GM12872 (cell line): ENCODE data around the gene RHEX.

Experiments used
- CTCF ChIP-seq: IDR thresholded peaks from 3 replicates; pipeline ENCODE4 v1.5.1; 2011; ENCODE audit warnings: low read depth, mild to moderate bottlenecking, low read length, moderate library complexity; ENCODE audit not compliant: insufficient read depth

Gene RHEX

GRCh38 chr1:206142770-206143169, 89.8 kb downstream of the RHEX start:
- TF ChIP-seq CTCF = no peak

GRCh38 chr1:206143537-206144172, 90.7 kb downstream of the RHEX start:
- TF ChIP-seq CTCF = no peak

- TF ChIP-seq CTCF = no peak
Observed at GRCh38 chr1:206144605-206145004, 91.6 kb downstream of the RHEX start.

GRCh38 chr1:206145771-206146290, 92.9 kb downstream of the RHEX start:
- TF ChIP-seq CTCF = no peak
